C4-2B (cell line): ENCODE data around the gene DNAH8.

ENCODE experiments used
- ZFX ChIP-seq: fragments of 450-650 bp; IDR thresholded peaks from 2 replicates; pipeline ENCODE4 v1.6.1; 2017
- TF ChIP-seq, protein P1 (sequence below): fragments of 450-650 bp; conservative IDR thresholded peaks from 2 replicates; pipeline ENCODE4 v1.5.1; 2017; ENCODE audit warnings: mild to moderate bottlenecking

GRCh38 chr6:38882157-38882556 is 167.0 kb downstream of the DNAH8 start:
- TF ChIP-seq, protein P1, sequence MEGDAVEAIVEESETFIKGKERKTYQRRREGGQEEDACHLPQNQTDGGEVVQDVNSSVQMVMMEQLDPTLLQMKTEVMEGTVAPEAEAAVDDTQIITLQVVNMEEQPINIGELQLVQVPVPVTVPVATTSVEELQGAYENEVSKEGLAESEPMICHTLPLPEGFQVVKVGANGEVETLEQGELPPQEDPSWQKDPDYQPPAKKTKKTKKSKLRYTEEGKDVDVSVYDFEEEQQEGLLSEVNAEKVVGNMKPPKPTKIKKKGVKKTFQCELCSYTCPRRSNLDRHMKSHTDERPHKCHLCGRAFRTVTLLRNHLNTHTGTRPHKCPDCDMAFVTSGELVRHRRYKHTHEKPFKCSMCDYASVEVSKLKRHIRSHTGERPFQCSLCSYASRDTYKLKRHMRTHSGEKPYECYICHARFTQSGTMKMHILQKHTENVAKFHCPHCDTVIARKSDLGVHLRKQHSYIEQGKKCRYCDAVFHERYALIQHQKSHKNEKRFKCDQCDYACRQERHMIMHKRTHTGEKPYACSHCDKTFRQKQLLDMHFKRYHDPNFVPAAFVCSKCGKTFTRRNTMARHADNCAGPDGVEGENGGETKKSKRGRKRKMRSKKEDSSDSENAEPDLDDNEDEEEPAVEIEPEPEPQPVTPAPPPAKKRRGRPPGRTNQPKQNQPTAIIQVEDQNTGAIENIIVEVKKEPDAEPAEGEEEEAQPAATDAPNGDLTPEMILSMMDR = no peak
- no peak for TF ChIP-seq ZFX
